GM13977 (cell line): Measurements from ENCODE around the gene FAM118A.
A peak's percentile ranks its signal among the peaks of the same experiment; 100 is the strongest.

ENCODE experiments used
- DNase-seq: peaks from one replicate; pipeline ENCODE4 v3.0.0; 2012; ENCODE audit warnings: low spot score
- in situ Hi-C: fragments of 300-500 bp; cut with MboI; formaldehyde crosslinking; loops from one replicate; pipeline ENCODE4 v1.12.0; 2022; ENCODE audit warnings: low sequenced_read_pairs, low pct_unique_long_range_greater_than_20kb, mixed read lengths, inconsistent platforms; ENCODE audit not compliant: unreplicated experiment
- TF ChIP-seq, protein P1 (sequence below): IDR thresholded peaks from 2 replicates; pipeline ENCODE4 v1.5.1; 2012; ENCODE audit warnings: mild to moderate bottlenecking, control low read depth; ENCODE audit not compliant: insufficient read depth; ENCODE audit errors: extremely low read depth, missing control alignments

Gene FAM118A

DNA sequence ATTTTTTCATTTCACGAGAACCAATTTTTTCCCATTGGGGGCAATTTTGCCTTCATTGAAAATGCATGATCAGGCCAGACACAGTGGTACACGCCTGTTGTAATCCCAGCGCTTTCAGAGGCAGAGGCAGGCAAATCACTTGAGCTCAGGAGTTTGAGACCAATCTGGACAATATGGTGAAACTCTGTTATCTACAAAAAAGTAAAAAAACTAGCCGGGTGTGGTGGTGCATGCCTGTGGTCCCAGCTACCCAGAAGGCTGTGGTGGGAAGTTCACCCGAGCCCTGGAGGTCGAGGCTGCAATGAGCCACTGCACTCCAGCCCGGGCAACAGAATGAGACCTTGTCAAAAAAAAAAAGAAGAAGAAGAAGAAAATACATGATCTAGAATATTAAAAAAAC lies 44.2 kb upstream of the FAM118A start:
- in situ Hi-C loops = no loop called here
- no peak for DNase-seq
- TF ChIP-seq, protein P1, sequence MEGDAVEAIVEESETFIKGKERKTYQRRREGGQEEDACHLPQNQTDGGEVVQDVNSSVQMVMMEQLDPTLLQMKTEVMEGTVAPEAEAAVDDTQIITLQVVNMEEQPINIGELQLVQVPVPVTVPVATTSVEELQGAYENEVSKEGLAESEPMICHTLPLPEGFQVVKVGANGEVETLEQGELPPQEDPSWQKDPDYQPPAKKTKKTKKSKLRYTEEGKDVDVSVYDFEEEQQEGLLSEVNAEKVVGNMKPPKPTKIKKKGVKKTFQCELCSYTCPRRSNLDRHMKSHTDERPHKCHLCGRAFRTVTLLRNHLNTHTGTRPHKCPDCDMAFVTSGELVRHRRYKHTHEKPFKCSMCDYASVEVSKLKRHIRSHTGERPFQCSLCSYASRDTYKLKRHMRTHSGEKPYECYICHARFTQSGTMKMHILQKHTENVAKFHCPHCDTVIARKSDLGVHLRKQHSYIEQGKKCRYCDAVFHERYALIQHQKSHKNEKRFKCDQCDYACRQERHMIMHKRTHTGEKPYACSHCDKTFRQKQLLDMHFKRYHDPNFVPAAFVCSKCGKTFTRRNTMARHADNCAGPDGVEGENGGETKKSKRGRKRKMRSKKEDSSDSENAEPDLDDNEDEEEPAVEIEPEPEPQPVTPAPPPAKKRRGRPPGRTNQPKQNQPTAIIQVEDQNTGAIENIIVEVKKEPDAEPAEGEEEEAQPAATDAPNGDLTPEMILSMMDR = no peak

DNA sequence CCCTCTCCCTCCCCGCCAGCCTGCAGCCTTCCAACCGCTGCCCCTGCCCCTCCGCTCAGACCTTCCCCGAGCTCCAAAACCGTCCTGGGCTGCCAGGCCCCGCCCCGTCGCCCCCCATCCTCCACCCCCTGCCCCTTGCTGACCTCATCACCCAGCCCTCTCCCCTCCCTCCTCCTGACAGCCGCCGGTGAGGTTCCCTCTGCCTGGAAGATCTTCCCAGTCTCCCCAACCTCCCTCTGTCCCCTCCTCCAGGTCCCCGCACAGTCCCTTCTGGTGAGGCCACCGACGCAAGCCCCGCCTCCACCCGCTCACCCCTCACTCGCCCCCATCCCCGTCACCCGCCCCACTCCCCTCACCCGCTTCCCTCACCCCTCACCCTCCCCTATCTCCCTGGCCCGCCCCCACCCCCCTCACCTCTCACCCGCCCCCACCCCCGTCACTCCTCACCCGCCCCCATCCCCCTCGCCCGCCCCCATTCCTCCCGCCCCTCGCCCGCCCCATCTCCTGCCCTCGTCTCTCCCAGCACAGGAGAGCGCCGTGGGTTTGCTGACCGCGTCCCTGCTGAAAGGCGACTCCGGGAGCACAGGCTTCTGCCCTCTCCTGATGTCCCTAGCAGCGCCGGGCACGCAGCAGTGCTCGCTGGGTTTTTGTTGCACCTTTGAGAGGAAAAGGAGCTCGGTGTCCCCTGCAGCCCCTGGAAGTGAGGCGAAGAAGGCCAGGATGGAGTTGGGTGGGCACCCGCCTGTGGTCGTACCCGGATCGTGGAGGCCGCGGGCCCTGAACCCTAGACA lies 41.4 kb upstream of the FAM118A start:
- in situ Hi-C loops = no loop called here
- no peak for DNase-seq
- TF ChIP-seq, protein P1 = no peak

DNA sequence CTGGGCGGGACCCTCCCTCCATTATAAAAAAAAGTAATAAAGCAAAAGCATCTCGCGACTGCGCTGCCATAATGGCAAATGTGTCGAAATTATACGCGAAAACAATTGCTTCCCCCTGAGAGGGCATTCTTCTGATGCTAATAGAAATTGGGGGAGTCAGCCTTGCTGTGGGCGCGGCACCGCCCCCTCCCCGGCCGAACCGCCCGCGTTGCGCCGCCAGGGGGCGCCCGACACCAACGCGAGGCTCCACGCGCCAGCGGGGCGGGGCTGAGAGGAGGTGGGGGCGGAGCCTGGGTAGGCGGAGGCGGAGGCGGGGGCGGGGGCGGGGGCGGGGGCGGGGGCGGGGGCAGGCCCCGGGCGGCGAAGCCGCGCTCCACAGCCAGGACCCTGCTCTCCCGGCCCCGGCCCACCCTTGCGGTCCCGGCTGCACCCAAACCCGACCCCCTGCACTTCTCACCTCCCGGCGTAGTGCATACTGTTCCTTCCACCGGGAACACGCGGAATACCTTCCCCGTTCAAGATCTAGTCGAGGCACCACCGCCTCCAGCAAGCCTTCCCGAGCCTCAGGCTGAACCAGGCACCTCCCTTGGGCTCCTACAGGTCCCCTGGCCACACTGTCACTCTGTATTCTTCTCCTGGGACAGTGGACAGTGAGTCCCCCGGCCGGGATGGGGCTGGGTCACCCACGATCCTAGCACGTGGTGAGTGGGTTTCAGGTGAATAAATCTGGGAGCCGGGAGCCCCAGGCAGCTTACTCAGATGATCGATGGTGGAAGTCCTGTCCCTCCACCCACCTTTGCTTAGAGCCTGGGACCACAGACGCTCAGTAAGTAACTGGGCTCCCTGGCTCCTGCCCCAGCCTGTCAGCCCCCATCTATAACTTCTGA lies 40.5 kb upstream of the FAM118A start:
- in situ Hi-C loops = no loop called here
- peak; percentile 92 for DNase-seq
- TF ChIP-seq, protein P1 = peak; percentile 94

DNA sequence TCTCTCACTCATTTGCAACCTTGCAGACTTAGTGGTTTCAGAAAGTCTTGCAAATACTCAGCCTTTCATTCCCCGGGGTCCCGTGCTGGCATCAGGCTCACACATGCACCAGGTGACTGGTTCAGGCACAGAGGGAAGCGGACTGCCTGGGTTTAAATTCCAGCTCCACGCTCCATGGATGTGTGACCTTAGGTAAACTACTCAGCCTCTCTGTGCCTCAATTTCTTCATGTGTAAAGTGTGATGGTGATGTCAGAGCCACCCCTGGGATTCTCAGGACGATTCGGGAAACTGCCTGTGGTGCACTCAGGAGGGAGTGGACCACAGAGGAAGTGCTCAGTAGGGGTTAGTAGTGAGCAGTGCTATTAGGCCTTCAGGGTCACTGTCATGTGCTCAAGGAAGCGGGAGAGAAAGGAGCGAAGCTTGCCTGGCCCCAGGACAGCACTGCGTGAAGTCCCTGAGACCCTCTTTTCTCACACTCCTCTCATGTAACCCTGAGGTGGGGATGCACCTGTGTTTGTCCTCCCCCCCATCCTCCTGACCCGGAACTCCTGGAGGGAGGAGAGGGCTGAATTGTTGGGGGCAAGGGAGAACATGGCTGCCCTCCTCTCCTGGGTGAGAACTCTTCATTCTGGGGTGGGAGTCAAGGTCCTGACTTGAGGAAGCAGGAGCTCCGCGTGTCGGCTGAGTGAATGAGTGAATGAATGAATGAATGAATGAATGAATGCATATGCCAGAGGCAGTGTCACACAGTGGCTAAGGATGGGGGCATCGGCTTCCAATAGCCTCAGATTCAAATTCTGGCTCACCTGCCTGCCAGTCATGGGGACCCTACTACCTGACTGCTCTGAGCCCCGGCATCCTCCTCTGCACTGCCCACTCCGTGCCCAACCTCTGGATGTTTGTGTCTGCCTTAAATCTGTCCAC lies 39.4 kb upstream of the FAM118A start:
- in situ Hi-C loops = loop anchor here (10.0 kb wide), 1 partner anchor 164 kb away; no protein-coding TSS in a partner anchor
- TF ChIP-seq, protein P1 = no peak

DNA sequence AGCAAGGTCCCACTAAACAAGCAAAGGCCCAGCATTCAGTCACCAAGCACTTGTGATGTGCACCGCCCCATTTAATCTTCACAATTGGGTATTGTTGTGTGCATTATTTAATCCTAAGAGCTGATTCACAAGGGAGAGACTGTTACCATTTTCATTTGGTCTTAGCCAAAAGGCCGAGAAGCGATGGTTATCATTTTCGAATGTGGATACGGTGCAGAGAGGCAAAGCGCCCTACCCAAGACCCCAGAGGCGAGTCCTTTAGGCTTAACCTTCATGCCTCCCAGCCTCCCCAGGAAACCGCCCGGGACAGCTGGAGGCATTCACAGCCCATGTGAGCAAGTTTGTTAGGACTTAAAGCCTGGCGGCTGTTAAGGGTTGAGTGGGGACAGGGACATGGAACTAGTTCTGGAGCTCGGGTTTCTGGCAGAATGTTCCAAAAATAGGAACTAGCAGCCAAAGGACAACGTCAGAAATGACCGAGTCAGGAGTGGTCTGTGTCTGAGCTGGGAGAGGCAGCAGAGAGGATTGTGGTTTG lies 38.0 kb upstream of the FAM118A start:
- TF ChIP-seq, protein P1 = no peak
- no peak for DNase-seq
- in situ Hi-C loops = loop anchor here (10.0 kb wide), 1 partner anchor 163 kb away; no protein-coding TSS in a partner anchor

More for the DNA sequence above, 39.4 kb upstream of the FAM118A start:
- no peak for DNase-seq
